ENCODE data around the gene PRR20B.
"Not testable (repeated sequence)": the region's sequence is repeated elsewhere in the genome, so short reads cannot be mapped to it uniquely, and the experiment has no call there.

PRR20B gene

GRCh38 chr13:57147188-57147587 lies at the start of gene PRR20B:
TSS of gene PRR20B (plus strand) at chr13:57147488. CDS start at chr13:57147875, 387 bp downstream.
- not testable (repeated sequence) for DNase-seq

GRCh38 chr13:57114945-57115344 lies 32.3 kb upstream of the PRR20B start:
- no peak for DNase-seq

GRCh38 chr13:57123681-57124080 lies 23.6 kb upstream of the PRR20B start:
- no peak for DNase-seq

GRCh38 chr13:57128909-57129308 lies 18.4 kb upstream of the PRR20B start:
- DNase-seq, result no peak

GRCh38 chr13:57136093-57136492 lies 11.2 kb upstream of the PRR20B start:
- DNase-seq, result no peak

DNA sequence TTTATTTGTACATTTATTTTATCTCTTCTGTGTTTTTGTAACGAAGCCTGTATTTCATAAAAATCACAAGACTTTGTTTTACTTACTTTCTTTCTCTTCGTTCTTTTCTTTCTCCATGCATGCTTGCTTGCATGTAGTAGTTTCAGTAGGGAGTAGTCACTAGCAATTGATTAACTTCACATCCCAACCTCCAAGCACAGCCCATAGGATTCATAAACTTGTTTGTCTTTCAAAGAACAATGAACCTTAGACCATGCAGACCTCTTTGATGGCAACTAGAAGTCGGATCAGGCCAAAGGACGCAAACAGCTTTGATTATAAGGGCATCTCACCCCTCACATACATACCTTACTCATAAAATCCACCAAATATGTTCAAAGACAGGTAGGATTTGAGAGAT lies 9.7 kb upstream of the PRR20B start:
- DNase-seq, result no peak

DNA sequence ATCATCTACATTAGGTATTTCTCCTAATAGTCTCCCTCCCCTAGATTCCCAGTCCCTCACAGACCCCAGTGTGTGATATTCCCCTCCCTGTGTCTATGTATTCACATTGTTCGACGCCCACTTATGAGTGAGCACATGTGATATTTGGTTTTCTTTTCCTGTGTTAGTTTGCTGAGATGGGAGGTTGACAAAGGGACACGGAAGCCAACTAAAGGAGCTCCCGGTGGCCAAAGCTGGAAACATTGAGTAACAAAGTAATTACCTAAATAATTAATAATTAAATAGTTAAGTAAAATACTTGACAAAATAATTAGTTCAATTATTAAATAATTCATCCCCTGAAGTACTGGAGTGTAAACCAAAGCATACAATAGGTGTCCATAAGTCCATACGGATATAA lies 8.3 kb upstream of the PRR20B start:
- no peak for DNase-seq

DNA sequence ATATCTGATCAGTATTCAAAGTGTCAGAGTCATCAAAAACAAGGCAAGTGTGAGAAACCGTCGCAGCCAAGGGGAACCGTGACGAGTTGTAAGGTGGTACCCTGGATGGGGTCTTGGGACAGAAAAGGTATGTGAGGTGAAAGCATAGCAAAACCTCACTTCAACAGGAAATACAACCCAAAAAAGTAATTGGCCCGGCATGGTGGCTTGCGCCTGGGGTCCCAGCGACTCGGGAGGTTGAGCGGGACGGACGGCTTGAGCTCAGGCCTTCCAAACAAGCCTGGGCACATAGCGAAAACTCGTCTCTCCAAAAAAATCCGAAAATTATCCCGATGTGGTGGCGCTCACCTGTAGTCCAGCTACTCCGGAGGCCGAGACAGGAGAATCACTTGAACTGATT lies 7.5 kb upstream of the PRR20B start:
- DNase-seq, result not testable (repeated sequence)

DNA sequence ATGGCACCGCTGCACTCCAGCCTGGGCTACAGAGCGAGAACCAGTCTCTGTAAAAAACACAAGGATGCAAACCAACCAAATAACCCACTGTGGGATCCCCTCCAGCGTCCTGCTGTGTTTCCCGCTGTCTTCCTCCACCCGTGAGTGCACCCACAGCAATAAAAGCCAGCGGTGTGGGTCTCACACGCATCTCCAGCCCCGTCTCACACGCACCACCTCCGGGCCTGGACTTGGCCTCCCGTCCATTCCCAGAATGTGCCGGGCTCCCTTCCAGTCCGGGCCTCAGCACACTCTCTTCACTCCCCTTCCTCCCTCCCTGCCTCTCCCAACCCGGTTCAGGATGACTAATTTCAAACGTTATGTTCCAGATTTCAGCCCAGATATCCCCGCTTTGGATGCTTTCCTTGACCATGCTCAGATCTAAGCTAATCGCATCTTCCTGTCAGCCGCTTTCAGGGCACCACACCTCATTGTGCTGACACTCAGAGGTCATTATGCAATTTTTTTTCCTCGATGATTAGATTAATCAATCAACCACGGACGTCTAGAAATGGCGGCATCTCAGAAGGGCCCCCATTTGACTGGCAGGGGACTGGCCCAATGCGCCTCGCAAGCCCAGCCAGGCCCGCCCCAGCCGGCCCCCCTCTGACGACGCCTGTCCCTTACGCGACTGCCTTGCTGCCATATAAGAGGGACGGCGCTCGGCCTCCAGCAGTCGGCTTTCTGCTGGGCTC lies 6.9 kb upstream of the PRR20B start, which contains the start of gene PRR20A:
Gene PRR20A, plus strand, starts transcription at position 684 of the 734 bp plus-strand sequence. CDS start 387 bp downstream, outside the sequence.
- DNase-seq, result not testable (repeated sequence)

- not testable (repeated sequence) for DNase-seq
Measured at GRCh38 chr13:57148106-57148505, 818 bp downstream of the PRR20B start.

GRCh38 chr13:57153761-57154160 lies 6.5 kb downstream of the PRR20B start, which contains the start of gene PRR20C:
TSS of gene PRR20C (plus strand) at chr13:57154061. CDS start at chr13:57154448, 387 bp downstream.
- DNase-seq, result not testable (repeated sequence)

- not testable (repeated sequence) for DNase-seq
Measured at GRCh38 chr13:57160332-57160731, 13.0 kb downstream of the PRR20B start, which contains the start of gene PRR20D. TSS of gene PRR20D (plus strand) at chr13:57160632. CDS start at chr13:57161019, 387 bp downstream.

GRCh38 chr13:57166897-57167296 lies 19.6 kb downstream of the PRR20B start, which contains the start of gene PRR20E:
TSS of gene PRR20E (plus strand) at chr13:57167197. CDS start at chr13:57167584, 387 bp downstream.
- not testable (repeated sequence) for DNase-seq

DNA sequence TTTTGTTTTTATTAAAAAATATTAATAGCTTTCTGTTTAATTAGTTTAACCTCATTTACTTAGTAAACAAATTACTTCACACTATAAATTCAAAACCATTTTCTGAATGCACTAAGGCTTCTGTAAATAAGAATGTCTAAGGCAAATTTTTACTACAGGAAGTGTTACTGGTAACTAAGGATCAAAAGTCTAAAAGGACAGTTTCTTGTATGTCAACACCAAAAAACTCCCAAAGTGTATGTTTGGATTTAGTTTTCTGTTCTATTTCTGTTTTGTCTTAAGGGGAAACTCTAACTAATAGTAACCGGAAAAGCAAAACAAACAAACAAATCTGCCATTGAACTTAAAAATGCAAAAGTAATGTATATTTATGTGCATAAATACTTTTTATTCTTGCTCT lies 44.4 kb downstream of the PRR20B start:
- DNase-seq, result no peak

All from activated CD4-positive, alpha-beta T cell treated with anti-CD3 and anti-CD28 coated beads for 4 hours (primary cell).